NCI-H2227 (cell line): Measurements from ENCODE around the gene SMCR8.
"Not testable (repeated sequence)": the region's sequence is repeated elsewhere in the genome, so short reads cannot be mapped to it uniquely, and the experiment has no call there.

Source experiments
- DNase-seq: peaks from one replicate; lab custom pipeline; 2025; ENCODE audit not compliant: unreplicated experiment; lab: John Stamatoyannopoulos, UW

The SMCR8 gene, protein sequence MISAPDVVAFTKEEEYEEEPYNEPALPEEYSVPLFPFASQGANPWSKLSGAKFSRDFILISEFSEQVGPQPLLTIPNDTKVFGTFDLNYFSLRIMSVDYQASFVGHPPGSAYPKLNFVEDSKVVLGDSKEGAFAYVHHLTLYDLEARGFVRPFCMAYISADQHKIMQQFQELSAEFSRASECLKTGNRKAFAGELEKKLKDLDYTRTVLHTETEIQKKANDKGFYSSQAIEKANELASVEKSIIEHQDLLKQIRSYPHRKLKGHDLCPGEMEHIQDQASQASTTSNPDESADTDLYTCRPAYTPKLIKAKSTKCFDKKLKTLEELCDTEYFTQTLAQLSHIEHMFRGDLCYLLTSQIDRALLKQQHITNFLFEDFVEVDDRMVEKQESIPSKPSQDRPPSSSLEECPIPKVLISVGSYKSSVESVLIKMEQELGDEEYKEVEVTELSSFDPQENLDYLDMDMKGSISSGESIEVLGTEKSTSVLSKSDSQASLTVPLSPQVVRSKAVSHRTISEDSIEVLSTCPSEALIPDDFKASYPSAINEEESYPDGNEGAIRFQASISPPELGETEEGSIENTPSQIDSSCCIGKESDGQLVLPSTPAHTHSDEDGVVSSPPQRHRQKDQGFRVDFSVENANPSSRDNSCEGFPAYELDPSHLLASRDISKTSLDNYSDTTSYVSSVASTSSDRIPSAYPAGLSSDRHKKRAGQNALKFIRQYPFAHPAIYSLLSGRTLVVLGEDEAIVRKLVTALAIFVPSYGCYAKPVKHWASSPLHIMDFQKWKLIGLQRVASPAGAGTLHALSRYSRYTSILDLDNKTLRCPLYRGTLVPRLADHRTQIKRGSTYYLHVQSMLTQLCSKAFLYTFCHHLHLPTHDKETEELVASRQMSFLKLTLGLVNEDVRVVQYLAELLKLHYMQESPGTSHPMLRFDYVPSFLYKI

DNA sequence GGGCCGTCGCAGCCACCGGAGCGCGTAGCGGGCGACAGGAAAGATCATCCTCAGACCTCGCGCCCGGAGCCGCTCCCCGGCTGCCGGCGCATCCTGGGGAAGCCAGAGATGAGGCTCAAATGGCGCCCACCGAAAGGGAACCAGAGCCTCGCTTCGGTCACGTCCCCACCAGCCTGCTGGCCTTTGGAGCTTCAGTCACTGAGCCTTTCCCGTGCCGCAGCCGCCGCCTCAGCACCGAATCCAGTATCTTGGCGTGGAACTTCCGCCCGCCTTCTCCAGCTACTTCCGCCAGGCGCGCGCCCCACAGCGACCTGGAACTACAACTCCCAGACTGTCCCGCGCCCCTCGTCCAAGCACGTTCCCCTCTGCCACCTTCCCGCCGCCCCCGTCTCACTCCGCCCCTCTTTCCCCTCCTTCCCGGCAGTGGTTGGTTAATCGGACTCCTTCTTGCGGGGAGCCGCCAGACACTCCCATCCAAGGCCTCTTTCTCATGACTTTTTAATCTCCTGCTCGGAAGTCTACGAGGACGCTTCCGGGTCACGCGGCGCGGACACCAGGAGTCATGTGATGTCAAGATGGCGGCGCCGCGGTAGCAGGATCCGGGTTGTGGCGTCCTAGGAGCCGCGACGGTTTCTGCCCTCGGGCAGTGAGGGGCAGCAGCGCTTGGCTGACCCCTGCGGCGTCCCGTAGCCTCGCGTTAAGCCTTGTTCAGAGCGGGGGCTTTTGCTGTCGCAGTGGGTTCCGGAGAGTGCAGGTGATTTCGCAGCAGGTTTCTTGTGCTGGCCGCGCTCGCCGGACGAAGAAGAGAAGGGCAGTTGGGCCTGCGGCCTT is at the start of gene SMCR8, which contains the start of gene TOP3A:
TSS of gene SMCR8 (plus strand) at position 563 of the 831 bp plus-strand sequence. CDS start 497 bp downstream, outside the sequence.
TSS of gene TOP3A (minus strand) at position 264 of the 831 bp plus-strand sequence. CDS start at position 48, 216 bp downstream.
- DNase-seq: peak; percentile 97

DNA sequence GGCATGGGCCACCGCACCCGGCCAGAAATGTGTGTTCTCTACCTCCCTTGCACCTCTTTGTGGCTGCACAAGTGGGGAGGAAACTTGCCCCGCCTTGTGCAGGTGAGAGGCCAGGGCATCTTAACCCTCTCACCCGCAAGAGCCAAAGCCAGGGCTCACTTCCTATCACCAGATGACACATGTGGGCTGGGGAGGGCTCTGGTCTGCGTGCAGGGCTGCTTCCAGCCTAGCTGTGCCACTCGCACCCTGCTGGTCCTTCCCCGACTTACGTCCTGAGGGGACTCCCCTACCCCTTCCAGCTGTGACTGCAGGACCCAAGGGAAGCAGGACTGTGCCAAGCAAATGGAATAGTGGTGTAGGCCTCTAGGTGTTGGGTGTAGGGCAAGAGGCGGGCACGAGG is 47.7 kb upstream of the SMCR8 start:
- DNase-seq: no peak

DNA sequence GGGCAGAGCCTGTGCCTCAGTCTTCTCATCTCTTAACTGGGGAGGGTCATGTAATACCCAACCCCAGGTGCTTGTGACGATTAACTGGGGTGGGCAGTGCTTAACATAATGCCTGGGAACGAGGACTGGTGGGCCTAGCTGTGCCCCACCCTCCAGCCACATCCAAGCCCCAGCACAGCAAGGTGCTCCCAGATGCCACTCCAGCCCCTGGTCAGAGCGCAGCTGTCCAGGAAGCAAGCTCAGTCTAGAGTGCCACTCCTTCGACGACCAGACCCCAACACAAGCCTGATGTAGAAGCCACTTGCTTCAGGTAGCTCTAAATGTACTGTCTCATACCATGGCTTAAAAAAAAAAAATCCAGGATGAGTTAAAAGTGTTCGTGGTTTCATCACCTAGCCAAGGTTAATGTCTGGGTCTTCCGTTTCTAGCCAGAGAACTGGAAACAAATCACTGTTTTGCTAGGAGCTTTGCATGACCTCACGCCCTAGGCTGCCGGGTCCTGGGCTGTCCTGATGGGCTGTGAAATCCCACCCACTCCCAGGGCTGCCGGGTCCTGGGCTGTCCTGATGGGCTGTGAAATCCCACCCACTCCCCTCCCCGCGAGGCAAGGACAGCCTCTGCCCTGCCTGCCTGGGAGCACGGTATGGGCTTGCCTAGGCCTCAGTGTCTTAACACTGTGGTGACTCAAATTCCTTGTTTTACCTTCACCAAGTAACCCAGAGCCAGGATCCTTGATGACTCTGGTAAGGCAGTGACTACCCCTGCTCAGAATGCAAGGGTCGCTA is 47.0 kb upstream of the SMCR8 start:
- peak; percentile 5 for DNase-seq

DNA sequence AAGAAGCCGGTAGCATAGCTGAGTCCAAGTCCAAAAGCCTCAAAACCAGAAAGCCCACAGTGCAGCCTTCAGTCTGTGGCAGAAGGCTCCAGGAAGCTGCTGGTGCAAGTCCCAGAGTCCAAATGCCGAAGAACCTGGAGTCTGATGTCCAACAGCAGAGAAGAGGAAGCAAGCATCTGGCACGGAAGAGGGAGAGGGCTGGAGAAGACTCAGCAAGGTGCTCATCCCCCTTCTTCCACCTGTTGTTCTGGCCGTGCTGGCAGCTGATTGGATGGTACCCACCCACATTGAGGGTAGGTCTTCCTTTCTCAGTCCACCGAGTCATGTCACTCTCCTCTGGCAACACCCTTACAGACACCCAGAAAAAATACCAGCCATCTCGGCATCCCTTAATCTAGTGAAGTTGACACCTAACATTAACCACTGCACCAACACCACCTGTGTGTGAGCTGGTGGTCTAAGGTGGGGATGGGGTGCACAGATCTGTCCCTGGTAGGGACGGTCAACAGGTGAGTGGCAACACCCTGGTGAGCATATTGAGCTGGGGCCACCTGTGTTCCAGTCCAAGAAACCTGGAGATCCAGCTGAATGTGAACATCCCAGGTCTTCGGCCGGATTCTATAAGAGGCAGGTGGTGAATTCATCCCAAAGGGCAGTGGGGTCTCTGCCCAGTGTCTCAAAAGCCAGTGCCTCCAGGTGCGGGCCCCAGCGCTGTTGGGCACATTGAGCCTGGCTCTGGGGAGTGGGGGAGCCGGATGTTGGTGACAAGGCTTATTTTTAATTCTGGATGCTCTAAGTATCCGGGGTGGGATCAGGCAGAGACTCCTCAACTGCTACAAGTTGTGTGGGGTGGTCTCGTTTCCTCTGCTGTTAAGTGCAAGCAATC is 44.8 kb upstream of the SMCR8 start:
- DNase-seq: no peak

DNA sequence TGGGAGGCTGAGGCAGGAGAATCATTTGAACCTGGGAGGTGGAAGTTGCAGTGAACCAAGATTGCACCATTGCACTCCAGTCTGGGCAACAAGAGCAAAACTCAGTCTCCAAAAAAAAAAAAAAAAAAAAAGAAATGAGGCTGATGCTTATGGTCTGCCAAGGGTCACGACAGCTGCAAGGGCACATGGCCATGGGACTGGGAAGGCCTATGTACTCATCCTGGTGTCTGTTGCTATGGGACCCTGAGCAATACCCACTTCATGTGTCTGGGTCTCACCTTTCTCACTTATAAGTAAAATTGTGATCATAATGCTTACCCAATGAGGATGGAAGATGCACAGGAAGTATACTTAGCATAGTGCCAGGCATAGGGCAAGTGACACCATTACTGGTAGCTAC is 38.0 kb upstream of the SMCR8 start:
- no peak for DNase-seq

DNA sequence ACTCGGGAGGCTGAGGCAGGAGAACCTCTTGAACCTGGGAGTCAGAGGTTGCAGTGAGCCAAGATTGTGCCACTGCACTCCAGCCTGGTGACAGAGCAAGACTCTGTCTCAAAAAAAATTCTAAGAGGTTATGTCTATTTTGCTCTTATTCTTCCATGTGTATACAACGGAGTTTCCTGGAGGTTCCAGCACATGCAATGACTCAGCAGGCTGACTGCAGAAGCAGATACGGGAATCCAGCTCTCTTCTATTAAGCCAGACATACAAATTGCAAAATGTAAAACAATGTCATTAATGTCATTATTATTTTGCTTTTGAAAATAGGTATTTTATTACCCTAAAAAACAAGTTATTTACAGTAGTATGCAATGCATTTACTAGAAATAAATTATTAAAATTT is 36.2 kb upstream of the SMCR8 start:
- DNase-seq: no peak

DNA sequence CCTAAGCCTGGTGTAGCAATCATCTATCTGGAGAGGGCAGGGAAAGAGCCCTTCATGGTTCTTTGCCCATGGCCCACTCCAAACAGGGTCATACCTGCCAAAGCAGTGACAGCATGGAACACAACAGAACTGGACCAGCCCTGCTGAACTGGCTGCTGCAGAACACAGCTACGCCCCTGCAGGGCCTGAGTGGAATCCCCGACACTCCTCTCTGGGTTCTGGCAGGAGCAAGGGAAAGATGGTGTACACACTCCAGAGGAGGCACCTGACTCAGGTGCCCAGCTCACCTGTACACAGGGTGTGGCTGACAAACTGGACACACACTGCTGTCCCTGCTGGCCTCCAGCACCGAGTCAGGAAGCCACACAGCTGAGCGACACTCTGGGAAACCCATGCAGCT is 34.8 kb upstream of the SMCR8 start:
- DNase-seq: no peak

DNA sequence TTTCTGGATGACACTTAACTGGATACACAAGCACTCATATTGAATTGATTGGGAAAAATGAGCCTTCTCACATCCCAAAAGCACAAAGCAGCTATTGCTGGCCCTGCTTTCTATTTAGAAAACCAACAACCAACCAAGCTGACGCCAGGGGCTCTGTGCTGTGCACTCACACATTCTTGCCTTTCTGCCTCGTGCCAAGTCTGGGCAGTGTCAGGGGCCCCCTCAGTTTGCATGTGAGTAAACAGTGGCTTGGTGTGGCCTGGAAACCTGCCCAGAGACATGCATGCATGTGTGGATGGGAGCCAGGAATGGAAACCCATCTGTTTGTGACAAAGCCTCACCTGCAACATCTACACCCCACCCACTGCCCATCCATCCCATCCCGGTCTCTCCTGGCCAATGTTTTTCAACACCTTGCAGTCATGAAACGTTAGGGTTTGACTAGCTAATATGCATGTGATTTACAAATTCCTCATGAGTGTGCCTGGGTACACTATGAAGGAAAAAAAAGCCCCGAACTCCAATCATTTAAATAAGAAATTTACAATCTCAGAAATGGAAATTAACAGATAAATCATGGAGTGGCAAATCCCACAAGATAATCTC is 34.2 kb upstream of the SMCR8 start:
- DNase-seq: no peak

DNA sequence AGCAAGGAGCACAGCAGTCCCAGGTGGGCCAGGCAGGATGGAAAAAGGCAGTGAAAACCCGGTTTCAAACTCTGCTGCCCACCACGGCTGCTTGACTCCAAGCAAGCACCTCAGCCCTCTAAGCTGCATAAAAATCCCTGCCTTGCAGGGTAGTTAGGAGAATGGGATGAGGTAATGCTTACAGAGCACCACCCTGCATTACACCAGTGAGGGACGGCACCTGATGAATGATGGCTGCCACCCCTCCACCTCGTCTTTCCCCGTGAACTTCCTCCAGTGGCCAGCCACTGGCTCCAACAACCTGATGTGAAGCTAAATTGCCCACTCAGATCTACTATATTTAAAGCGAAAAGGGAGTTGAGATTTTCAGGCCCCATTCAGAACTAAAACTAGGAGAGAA is 33.3 kb upstream of the SMCR8 start:
- no peak for DNase-seq

DNA sequence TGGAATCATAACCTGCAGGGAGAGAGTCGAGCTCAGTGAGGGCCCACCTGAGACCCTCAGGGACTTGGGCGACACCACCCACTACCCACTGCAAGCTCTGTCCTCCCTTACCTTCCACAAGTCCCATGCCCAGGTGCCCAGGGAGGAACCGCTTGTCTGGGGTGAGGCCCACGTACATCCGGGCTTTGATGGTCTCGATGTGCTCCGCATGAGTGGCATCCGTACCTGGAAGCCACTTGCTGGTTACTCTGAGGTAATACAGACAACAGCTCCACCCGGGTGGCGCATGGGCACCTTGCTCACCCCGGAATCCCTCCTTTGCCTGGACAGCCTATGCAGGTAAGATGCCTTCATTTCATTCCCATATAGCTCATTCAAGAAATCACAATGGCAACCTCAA is 29.8 kb upstream of the SMCR8 start:
- no peak for DNase-seq

DNA sequence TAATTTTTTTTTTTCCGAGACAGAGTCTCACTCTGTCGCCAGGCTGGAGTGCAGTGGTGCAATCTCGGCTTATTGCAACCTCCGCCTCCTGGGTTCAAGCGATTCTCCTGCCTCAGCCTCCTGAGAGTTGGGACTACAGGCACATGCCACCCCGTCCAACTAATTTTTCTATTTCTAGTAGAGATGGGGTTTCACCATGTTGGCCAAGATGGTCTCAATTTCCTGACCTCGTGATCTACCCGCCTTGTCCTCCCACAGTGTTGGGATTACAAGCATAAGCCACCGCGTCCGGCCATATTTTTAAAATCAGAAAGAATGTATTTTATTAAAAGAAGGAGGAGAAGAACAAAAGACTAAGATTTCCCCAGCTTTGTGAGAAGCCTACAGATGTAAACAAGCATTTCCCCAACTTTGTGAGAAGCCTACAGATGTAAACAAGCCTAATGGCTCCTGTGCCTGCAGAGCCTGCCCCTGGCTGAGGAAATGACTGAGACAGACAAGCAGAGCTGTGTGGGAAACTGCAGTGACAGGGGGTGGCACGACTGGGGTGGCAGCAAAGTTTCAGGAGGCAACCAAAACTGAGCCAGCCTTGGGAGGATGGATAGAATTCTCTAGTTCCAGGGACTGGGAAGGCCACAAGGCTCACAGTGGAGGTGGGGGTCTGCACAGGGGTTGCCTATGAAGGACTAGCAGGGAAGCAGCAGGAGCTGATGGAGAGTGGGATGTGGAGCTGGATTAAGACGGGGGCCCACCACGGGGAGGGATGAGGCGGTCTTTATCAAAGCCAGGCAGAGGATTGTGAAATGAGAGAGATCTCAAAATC is 23.2 kb upstream of the SMCR8 start:
- DNase-seq: no peak

DNA sequence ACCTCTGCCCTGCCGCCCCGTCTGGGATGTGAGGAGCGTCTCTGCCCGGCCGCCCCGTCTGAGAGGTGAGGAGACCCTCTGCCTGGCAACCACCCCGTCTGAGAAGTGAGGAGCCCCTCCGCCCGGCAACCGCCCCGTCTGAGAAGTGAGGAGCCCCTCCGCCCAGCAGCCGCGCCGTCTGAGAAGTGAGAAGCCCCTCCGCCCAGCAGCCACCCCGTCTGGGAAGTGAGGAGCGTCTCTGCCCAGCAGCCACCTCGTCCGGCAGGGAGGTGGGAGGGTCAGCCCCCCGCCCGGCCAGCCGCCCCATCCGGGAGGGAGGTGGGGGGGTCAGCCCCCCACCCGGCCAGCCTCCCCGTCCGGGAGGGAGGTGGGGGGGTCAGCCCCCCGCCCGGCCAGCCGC is 17.0 kb upstream of the SMCR8 start:
- not testable (repeated sequence) for DNase-seq

DNA sequence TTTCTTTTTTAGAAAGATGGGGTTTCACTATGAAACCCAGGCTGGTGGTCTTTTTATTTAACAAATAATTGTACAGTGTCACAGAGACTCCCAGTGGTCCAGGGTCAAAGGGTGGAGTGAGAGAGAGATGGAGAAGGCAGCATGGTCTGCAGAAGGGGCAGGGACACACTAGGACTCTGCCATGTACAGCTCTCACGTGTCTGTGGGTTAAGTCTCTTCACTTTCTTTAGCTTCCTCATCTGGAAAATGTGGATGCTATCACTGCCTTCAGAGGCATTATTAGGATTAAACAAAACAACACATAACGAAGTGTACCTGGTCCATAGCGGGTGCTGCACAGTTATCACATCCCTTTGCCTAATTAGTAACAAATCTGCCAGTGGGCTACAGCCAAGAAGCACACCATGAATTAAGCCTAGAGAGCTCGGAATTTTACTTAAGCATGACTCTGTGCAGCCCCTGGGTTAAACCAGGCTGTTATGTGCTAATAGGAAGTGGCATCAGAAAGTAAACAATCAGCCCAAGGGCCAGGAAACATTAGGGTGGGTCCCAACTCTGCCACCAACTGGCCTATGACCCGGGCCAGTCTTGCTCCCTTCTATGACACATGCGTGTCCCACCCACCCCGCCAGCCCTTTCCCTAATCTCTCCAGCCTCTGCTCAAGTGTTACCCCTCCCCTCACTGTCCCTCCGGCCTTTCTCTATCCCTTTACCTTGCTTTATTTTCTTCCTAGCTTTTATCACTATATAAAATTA is 14.2 kb upstream of the SMCR8 start:
- no peak for DNase-seq

DNA sequence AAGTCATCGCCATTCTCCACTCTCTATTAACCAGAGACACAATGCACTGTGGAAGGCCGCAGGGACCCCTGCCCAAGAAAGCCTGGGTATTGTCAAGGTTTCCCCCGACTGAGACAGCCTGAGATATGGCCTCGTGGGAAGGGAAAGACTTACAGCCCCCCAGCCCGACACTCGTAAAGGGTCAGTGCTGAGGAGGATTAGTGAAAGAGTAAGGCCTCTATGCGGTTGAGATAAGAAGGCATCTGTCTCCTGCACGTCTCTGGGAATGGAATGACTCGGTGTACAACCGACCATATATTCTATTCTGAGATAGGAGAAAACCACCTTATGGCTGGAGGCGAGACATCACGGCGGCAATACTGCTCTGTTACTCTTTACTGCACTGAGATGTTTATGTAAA is 11.9 kb upstream of the SMCR8 start:
- not testable (repeated sequence) for DNase-seq

DNA sequence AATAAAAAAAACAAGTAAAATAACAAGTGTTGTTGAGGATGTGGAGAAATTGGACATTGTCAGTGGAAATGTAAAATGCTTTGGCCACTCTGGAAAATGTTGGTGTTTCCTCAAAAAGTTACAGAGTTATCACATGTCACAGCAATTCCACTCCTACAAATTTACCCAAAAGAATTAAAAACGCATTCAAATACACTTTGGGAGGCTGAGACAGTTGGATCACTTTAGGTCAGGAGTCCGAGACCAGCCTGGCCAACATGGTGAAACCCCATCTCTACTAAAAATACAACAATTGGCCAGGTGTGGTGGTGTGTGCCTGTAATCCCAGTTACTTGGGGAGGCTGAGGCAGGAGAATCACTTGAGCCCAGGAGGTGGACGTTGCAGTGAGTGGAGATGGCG is 5.9 kb upstream of the SMCR8 start:
- DNase-seq: no peak

DNA sequence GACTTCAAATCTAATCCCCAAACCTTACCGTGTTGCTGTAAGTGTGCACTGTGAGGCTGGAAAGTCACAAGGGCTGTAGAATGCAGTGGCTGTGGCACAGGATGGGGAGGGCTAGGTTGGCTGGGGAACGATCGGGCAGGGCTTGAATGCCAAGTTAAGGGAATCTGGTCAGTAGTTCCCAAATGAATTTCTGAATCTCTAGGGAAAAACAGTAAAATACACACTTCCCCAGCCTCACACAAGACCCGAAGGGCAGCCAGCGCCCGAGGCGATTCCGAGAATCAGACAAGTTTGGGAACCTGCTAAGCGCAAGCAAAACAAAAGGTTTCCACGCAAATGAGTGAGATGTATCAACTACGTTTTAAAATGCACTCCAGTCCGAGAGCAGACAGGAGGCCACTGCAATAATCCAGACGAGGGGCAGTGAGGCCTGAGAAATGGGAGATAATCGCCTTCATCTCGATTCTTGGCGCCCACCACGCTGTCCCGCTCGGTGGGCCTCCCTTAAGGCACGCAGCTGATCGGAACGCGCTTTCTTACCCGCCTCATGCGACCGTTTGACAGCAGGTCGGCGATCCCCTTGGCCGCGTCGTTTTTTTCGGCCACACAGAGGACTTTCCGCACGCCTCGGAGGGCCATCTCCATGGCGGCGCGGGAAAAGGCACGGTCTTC is 898 bp upstream of the SMCR8 start:
- DNase-seq: peak; percentile 45

DNA sequence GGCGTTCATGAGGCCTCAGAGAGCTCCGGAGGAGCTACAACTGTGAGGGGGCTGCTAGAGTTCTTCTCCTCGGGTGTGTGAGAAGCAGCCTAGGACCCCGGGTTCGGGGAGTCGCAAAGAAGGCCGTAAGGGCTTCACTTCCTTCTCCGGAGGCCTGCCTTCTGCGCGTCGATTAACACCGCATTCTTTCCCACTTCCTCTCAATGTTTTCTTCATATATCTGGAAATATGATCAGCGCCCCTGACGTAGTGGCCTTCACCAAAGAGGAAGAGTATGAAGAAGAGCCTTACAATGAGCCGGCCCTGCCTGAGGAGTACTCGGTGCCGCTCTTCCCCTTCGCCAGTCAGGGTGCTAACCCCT is 449 bp downstream of the SMCR8 start:
- no peak for DNase-seq
